GM23248 (cell line): ENCODE data around the gene NPS.

Source experiments
- EZH2 ChIP-seq: fragments of 200-600 bp; sonication (generic); IDR thresholded peaks from 2 replicates; pipeline ENCODE4 v1.6.1; 2018; ENCODE audit warnings: antibody characterized with exemption, mild to moderate bottlenecking; ENCODE audit not compliant: insufficient read depth, poor library complexity, severe bottlenecking
- EZH2phosphoT487 ChIP-seq: fragments of 200-600 bp; sonication (generic); IDR thresholded peaks from 2 replicates; pipeline ENCODE4 v1.6.1; 2018; ENCODE audit warnings: antibody characterized with exemption, moderate library complexity, mild to moderate bottlenecking, low read depth; ENCODE audit not compliant: insufficient read depth

- TF ChIP-seq EZH2 (no peak), EZH2phosphoT487 (no peak)
Measured at GRCh38 chr10:127587668-127588365, 38.7 kb downstream of the NPS start.
